GM18867 (cell line): ENCODE results near the gene PPTC7.
A peak's percentile ranks its signal among the peaks of the same experiment; 100 is the strongest.
"Not testable (repeated sequence)": the region's sequence is repeated elsewhere in the genome, so short reads cannot be mapped to it uniquely, and the experiment has no call there.

Source experiments
- ATAC-seq: cut with Tn5 transposase; IDR thresholded peaks from one replicate; pipeline ENCODE4 v1.9.1; 2021; ENCODE audit warnings: mild to moderate bottlenecking, moderate library complexity; ENCODE audit not compliant: unreplicated experiment

PPTC7 gene

DNA sequence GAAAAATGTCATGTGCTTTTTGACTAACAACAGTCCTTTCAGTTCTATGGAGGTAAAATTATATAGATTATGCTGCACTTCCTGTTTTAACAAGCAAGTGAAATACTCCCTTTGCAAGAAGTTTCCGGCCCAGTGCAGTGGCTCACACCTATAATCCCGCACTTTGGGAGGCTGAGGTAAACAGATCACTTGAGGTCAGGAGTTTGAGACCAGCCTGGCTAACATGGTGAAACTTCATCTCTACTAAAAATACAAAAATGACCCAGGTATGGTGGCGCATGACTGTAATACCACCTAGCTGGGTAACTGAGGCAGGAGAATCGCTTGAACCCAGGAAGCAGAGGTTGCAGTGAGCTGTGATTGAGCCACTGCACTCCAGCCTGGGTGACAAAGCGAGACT is 20.7 kb downstream of the PPTC7 start:
- ATAC-seq = not testable (repeated sequence)

DNA sequence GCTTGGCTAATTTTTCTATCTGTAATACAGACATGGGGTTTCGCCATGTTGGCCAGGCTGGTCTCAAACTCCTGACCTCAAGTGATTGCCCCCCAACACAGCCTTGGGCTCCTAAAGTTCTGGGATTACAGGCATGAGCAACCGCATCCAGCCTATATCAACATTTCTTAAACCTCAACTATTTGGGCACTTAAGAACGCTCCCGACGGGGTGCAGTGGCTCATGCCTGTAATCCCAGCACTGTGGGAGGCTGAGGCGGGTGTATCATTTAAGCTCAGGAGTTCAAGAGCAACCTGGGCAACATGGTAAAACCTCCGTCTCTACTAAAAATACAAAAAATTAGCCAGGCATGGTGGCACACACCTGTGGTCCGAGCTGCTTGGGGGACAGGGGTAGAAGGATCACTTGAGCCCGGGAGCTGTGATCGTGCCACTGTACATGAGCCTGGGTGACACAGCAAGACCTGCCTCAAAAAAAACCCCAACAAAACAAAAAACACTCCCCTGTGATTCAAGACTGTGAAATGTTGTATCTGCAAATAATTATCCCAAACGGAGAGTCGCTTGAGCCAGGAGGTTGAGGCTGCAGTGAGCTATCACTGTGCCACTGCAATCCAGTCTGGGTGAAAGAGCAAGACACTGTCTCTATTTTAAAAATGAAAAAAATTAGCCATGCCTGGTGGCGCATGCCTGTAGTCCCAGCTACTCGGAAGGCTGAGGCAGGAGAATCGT is 21.5 kb downstream of the PPTC7 start:
- no peak for ATAC-seq

DNA sequence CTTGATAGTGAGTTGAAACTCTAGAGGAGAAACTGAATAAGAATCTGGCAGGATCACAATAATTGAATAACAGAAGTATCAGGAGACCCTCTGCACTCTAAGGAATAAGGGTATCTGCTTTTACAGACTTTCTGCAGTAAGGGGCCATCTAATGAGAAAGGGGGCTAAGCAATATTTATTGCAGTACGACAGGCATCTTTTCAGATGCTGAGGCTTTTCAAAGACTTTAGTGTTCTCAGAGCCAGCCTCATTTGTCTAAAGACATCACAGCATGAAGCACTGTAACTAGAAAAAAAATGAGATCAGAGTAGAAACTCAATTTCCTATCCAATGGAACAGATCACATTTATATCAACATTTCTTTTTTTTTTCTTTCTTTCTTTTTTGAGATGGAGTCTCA is 22.2 kb downstream of the PPTC7 start:
- ATAC-seq = no peak

DNA sequence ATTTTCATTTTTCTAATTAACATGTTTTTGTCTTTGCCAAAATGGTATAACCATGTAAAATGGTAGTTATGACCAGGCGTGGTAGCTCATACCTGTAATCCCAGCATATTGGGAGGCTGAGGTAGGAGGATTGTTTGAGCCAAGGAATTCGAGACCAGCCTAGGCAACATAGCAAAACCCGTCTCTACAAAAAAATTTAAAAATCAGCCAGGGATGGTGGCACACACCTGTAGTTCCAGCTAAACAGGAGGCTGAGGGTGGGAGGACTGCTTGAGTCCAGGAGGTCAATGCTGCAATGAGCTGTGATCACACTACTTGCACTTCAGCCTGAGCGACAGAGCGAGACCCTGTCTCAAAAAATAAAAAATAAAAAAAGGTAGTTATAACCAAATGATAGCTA is 23.1 kb downstream of the PPTC7 start:
- ATAC-seq = no peak

DNA sequence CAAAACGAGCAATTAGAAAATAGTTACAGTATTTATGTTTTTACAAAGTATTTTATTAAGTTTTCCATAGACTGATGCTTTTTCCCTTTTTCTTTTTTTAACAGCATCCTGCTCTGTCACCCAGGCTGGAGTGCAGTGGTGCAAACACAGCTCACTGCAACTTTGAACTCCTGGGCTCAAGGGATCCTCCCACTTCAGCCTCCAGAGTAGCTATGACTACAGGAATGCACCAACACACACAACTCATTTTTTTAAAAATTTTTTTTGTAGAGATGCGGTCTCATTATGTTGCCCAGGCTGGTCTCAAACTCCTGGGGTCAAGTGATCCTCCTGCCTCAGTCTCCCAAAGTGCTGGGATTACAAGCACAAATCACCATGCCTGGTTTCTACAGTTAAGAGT is 24.2 kb downstream of the PPTC7 start:
- ATAC-seq = not testable (repeated sequence)

DNA sequence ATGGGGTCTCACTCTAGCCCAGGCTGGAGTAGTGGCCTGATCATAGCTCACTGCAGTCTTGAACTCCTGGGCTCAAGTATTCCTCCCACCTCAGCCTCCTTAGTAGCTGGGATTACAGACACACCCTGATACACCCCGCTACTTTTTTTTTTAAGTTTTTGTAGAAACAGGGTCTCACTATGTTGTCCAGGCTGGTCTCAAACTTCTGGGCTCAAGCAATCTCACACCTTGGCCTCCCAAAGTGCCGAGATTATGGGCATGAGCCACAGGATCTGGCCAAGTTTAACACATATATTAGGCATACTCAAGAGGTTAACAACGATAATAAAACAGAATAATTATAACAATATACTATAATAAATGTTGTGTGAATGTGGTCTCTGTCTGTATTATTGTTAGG is 25.8 kb downstream of the PPTC7 start:
- ATAC-seq = no peak

DNA sequence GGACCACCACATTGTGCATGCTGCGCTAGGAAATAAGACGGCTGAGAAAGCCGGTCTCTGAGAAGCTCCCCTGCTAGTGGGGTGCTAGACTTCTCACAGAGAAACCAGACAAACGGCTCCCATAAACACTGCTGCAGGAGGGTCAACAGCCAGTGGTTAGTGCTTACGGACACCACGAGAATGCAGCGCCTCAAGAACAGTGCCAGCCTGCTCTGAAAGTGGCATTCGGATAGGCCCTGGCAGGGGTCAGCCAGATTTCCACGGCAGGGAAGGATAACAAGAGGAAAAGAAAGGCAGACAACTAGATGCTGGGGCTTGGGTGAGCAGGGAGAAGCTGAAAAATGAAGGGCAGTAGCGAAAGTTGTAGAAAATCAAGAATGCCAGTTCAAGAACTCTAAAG is 26.4 kb downstream of the PPTC7 start:
- ATAC-seq = no peak

DNA sequence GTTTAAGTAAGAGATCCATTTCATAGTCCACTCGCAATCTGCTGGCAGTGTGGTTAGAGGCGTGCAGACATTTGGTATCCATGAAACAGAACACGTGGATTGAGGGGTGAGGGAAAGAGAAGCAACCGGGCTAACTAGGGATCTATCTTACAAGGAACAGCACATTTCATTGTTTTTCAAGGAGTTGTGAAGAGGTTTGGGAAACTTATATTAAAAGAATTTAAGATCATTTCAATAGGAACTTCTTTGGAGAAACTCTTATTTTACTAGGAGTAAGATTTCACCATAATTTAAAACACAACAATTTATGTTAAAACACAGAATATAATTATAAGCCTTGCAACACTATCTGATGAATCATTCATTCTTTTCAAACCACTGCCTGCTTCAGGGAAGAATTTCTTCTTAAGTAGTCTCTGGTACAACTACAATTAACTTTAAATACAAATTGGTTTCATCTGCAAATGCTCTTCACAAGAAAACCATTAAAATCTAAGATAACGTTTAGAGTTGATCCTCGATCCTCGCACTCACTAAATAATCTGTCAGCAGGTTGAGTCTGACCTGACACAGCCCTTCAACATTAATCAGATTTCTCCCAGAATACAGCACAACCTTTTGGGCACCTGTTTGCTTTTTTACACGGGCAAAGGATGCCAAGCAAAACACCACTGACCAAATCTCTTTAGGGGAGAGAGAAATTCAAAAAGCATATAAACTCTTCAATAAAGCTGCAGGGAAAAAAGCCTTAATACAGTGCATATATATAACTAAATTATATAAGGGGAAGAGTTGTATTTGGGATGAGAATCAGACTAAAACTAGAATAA is 27.3 kb downstream of the PPTC7 start:
- no peak for ATAC-seq

DNA sequence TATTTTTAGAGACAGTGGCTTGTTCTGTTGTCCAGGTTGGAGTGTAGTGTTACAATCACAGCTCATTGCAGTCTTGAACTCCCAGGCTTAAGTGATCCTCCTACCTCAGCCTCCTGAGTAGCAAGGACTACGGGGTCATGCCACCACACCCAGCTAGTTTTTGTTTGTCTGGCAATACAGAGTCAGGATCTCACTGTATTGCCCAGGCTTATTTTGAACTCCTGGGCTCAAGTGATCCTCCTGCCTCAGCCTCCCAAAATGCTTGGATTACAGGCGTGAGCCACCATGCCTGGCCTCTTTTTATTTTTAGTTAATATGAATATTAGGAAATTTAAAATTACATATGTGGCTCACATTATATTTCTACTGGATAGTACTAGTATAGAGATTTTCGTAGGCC is 28.9 kb downstream of the PPTC7 start:
- ATAC-seq = no peak

DNA sequence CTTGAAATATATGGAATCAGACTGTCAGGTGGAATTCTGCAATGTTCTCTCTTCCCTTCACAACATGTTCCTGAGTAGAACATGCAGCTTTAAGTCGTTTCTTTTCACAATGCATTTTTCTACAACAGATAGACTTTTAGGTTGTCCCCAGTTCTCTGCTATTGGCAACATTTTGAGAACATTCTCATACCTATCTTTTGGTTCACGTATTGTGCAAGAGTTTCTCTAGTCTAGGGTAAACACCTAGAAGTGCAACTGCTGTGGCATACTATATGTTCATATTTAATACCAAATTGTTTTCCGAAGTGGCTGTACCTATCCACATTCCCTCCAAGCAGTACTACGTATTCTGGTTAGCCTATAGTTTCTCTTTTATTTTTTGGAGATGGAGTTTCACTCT is 32.1 kb downstream of the PPTC7 start:
- no peak for ATAC-seq

DNA sequence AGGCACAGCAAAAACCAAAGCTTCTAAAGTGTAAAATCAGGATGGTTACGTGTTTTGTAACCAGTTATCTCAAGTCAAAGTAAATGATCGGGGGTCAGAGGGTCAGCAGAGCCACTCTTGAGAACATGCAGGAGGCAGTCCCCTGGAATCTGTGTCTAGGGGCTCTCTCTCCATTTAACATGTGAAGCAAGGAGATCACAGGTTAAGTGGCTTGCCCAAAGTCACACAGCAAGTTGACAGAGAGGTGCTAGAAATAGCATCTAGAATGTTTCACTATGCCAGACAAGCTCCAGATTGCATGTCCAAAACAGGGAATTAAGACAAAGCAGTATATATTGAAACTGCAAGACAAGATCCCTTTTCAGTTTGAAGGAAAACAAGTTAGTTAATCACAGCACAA is 33.4 kb downstream of the PPTC7 start:
- no peak for ATAC-seq

DNA sequence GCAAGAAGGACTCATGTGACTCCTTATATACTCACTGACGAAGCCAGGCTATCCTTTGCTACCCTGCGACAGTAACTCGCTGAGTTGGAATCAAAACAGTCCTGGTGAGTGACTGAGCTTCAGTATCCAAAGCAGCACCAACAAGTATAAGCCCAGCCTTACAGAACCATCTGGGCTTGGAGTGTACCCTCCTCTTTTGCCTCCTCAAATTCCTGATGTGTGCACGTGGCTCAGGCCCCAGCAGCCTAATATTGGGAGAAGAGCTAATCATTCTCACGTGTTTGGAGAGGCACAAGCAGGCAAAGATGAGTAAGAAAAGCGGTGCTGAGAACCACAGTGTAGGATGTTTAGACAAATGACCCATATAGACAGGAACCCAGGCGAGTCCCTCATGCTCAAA is 34.4 kb downstream of the PPTC7 start:
- ATAC-seq = no peak

DNA sequence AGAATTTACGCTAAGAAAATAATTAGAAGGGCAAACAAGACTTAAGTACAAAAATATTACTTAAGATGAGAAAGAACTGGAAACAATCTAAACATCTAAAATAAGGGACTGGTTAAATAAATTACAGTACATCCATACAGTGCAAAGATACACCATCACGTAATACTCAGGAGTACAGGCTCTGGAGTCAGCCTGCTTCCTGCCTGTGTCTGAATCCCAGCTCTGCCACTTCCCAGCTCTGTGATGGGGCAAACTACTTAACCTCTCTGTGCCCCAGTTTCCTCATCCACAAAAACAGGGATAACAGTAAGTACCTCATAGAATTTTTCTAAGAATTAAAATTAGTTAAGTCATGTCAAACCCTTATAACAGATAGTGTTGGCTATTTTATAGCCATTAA is 36.0 kb downstream of the PPTC7 start:
- ATAC-seq = no peak

DNA sequence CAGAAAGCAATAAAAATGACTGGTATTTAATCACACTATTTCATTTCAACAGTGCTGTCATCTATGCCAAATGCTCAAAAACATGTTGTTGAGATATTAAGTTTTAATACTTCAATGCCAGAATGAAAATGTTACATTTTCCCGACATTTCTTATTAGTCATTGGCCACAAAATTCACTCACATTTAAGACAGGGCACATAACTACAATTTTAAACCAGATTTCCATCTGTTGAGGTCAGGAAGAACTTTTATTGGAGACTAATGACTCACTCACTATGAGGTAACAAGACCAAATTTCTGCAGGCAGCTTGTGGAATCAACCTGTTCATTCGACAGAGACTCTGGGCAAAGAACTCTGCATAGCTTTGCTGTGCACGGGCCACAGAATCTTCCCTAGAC is 36.8 kb downstream of the PPTC7 start:
- no peak for ATAC-seq

DNA sequence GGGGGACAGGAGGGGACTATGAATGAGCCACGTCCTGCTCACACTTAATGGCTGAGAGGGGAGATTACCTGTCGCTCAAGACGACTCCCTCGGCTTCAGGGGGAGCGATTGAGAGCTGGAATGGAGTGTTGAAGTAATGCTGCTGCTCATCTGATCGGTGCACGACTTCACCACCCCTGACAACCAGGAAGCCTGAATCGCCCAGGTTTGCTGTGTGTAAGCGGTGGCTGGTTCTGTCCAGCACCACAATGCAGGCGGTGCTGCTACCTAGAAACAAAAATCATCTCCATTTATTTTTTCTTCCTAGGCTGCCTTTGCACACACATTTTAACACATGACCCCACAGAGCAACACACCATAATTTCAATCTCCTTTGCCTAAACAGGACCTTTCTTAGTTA is 37.3 kb downstream of the PPTC7 start:
- no peak for ATAC-seq

DNA sequence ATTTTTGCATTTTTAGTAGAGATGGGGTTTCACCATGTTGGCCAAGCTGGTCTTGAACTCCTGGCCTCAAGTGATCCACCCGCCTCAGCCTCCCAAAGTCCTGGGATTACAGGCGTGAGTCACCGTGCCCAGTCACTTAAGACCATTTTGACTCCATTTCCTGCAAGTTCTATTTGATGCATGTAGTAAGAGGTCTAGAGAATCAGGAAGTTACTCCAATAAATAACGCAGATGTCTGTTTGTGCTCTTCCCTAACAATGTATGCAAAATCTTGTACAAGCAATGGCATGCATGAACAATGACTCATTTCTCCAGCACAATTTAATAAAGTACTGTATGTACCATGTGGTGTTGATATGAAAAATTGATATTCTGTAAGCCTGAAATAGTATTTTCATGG is 37.9 kb downstream of the PPTC7 start:
- not testable (repeated sequence) for ATAC-seq

DNA sequence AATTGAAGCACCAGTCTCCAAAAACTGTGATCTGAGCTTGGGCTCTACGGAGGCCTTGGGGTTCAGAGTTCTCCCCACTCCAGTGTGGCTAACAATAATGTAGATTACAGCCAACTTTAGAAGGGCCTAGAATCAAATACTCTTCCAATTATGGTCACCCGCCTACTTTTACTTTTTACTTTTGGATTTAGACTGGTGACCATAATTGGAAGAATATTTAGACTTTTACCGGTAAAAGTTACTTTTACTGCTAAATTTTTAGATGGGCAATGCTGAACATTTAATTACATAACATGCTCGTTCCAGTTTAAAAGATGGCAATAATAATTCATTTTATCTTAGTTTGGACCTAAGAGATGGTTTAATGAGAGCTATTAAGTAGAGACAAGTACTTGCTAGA is 39.2 kb downstream of the PPTC7 start:
- no peak for ATAC-seq

DNA sequence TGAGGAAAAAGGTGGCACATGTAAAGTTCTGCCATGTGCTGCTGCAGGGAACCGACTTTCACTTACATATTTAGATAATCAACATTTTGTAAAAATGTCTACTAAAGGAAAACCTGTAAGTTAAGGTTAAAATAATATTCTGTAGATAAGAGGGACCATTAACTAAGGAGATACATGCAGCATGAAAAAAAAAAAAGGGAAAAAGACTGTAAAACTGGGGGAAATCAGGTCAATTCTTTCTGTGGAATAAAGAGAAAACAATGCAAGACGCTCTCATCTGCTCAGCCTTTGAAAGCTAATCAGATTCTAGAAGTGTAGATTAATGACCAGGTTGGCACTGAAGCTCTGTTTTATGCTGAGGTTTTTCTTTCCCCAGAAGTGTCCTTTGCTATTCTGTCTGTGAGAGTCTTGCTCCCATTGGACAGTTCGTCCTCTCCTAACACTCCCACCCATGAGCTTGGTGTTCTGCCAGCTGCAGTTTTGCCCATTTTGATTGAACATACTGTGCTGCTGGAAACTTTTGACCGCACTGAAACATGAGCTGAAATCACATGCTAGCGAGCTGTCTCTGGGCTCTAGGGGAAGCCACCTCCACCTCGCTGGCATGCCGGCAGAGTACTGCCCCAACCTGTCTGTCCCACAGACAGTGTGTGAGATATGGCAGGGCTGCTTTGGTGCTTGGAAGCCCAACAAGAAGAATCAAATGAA is 39.7 kb downstream of the PPTC7 start:
- ATAC-seq = peak; percentile 55

DNA sequence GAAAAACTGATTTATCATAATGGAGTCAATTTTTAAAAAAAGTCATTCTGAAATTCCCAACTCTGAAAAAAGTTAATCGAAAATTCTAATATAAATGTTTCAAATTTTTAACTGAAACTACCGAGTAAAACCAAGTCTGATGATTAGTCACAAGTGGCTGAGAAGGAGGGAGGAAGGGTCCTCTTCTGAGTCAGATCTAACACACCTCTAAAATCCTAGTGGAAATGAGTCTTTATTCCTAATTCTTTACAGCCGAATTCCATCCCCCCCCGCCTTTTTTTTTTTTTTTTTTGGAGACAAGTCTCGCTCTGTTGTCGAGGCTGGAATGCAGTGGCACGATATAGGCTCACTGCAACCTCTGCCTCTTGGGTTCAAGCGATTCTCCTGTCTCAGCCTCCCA is 43.1 kb downstream of the PPTC7 start:
- no peak for ATAC-seq

DNA sequence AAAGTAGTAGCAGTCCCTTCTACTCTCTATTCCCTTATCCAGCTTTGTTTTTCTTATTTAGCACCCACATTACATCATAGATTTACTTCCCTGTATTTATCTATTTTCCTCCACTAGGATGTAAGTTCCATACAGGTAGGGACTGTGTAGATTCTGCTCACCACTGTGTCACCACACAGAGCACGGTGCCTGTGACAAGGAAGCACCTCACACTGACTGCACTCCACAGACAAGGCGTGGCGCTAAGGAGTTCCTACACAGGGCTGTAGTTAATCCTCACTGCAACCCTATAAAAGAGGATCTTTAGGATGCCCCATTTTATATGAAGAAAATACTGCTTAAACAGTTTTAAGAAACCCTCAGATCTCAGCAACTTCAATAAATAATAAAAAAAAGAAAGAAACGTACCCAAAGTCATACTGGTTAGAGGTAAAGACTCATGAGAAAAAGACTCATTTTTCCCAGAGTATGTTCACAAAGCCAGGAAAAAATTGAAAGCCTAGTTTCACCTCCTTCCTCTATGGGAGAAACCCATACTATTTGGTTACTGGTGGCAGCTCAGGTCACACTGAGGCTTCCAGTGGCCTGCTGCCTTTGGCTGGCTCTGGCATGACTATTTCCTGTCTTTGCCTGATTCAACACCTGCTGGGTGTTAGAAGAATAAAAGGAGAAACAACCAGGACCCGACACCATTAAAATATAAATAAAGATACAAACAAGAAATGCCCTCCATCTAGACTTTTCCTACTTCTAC is 44.1 kb downstream of the PPTC7 start:
- ATAC-seq = no peak
